COLO668 (cell line): ENCODE results near the gene SRCAP.

Experiments
- DNase-seq: peaks from one replicate; lab custom pipeline; 2025; ENCODE audit not compliant: unreplicated experiment; lab: John Stamatoyannopoulos, UW

The SRCAP gene

DNA sequence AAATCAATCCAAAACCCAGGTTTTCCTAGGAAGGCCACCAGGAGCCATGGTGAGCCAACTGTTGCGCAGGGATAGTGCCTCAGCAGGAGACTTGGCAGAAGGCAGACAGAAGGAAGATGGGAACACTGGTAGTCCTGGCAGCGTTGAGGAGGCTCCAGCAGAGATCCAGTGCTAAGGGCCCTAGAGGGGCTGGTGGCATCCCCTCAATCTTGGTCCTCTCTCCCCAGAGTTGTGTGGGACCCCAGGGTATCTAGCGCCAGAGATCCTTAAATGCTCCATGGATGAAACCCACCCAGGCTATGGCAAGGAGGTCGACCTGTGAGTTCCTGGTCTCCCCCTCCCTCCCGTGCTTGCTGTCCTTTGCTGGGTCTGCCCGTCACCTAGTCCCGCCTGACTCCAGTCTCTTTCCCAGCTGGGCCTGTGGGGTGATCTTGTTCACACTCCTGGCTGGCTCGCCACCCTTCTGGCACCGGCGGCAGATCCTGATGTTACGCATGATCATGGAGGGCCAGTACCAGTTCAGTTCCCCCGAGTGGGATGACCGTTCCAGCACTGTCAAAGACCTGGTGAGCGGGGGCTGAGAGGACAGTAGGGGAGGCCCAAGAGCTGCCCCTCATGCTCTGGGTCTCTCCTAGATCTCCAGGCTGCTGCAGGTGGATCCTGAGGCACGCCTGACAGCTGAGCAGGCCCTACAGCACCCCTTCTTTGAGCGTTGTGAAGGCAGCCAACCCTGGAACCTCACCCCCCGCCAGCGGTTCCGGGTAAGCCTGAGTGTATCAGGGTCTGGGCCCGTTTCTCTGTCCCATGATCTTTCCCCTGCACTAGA, 57.2 kb downstream of the SRCAP start:
- DNase-seq, result no peak

DNA sequence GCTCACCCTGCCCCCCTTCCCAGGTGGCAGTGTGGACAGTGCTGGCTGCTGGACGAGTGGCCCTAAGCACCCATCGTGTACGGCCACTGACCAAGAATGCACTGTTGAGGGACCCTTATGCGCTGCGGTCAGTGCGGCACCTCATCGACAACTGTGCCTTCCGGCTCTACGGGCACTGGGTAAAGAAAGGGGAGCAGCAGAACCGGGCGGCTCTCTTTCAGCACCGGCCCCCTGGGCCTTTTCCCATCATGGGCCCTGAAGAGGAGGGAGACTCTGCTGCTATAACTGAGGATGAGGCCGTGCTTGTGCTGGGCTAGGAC, 57.8 kb downstream of the SRCAP start:
- DNase-seq, result no peak

GRCh38 chr16:30757316-30757715, 58.3 kb downstream of the SRCAP start:
- DNase-seq, result no peak

DNA sequence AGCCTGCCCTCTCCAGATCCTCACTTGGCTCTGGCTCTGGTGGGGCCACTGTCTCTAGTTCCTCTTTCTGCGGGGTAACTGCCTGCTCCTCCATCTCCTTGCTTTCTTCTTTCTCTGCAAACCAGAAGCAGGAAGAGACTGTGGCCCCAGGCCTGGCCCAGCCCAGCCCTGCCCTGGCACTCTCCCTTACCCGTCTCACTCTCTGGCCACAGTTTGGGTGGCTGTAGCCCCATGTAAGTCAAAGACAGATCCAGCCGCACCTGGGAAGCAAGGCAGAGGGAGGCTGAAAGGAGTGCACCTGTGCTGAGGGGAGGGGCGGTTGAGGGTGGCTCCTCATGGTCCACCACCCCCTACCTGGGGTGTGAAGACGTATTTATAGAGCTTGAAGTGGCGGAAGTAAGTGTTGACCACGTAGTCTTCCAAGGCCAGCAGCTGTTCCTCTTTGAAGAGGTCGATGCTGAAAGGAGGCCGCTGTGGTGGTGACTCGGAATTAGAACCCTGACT, 60.1 kb downstream of the SRCAP start:
- DNase-seq, result no peak

- no peak for DNase-seq
Observed at GRCh38 chr16:30760001-30760559, 61.1 kb downstream of the SRCAP start.

DNA sequence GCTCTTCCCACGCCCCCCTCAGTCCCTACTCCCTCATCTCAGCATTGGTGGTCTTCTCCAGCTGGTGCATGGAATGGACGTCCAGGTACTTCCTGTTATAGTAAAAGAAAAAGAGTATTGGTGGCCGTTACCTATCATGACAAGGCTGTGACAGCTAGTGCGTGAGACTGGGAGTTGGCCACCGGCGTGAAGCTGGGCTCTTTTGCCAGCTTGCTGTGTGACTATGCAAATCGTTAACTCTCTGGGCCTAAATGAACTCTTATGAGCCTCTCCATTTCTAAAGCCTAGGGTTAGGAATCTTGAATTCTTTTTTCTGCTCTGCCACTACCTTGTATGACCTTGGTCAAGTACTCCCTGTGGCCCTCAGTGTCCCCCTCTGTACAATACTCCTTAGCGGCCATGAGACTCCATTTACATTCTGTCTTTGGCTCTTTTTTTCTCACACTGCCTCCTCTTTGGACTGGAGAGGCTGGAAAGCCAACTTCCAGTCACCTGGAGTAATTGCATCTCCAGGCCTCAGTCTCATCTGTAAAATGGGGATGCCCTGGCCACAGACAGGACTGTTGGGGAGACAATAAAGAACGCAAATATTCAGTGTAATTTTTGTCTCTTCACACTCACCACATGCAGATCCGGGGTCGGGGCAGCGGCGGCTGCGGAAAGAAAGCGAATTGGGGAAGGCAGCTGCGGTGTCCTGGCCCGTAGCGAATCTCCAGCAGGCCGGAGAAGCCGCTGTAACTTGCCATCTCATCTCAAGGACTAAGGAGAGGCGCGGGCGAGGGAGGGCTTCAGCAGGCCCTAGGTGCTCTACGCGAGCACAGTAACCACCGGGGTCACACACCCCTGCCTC, 61.8 kb downstream of the SRCAP start:
- no peak for DNase-seq

GRCh38 chr16:30761427-30761927, 62.5 kb downstream of the SRCAP start:
- DNase-seq, result peak; percentile 67

DNA sequence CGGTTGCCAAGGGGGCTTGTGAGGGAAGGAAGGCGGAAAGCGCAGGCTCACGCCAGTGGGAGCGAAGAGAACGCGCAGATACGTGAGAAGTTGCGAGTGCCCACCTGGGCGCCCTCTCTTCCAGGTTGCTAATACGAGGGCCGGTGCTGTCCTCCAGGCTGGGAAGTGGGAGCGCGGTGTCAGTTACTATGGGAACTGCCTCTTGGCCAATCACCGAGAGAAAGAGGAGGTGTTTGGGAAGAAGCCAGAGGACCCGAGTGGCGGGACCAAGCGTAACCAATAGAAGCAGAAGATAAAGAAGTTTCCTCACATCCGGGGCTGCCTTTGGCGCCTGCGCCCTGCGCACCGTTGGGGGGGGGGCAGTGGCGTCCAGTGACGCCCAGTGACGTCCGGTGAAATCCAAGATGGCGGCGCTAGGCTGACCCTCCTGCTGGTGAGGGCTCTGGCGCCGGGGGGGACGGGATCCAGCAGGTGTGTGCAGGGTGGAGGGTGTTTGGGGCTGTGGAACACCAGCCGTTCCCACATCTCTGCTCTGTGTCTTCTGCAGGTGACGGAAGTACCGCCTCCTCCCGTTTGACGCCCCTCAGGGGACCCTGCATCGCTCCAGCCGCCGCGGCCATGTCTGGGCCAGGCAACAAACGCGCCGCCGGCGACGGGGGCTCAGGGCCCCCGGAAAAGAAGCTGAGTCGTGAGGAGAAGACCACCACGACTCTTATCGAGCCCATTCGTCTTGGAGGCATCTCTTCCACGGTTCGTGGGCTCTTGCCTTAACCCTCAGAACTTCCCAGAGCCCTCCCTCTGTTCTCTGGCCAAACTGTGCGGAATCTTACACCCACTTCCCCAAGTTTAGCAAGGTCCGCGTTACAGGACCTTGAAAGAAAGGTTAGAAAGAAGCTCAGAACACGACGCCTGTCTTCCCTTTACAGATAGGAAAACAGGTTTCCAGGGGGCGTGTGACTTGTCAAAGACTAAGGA, 63.2 kb downstream of the SRCAP start, which contains the start of the genes CFAP119 and RNF40:
Gene CFAP119 (minus strand): TSS at position 135 of the 975 bp plus-strand sequence. CDS start 314 bp downstream, outside the sequence.
Gene RNF40 (plus strand): TSS at position 395 of the 975 bp plus-strand sequence. CDS start 224 bp downstream, at position 619.
- DNase-seq, result peak; percentile 95

GRCh38 chr16:30762991-30763725, 64.2 kb downstream of the SRCAP start:
- DNase-seq, result no peak

DNA sequence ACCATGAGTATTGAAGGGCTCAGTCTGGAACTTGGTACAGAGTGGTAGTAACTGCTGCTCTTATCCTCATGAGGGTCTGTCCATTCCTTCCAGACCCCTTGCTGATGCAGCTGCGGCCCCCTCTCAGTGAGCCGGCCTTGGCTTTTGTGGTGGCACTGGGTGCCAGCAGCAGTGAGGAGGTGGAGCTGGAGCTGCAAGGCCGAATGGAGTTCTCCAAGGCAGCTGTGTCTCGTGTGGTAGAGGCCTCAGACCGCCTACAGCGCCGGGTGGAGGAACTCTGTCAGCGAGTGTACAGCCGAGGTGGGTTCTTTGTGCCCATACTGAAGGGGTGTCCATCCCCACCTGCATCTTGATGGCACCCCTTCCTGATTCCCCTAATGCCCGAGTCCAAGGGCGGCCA, 65.1 kb downstream of the SRCAP start:
- DNase-seq, result no peak

DNA sequence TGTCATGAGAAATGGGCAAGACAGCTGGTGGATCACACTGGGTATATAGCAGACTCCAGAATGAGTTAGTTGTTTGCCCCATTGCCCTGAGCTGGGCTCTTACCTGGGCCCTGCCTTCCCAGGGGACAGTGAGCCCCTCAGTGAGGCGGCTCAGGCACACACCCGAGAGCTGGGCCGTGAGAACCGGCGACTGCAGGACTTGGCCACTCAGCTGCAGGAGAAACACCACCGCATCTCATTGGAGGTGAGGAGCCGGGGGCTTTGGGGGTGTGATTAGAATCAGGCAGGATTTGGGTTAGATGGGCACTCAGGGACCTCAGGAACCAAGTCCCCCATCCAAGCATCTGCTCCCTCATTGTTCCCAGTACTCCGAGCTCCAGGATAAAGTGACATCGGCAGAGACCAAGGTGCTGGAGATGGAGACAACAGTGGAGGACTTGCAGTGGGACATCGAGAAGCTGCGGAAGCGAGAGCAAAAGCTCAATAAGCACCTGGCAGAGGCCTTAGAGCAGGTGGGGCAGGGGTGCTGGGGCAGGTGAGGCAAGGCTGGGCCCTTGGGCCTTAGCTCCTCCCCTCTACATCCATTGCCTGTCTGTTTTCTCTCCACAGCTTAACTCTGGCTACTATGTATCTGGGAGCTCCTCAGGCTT, 66.0 kb downstream of the SRCAP start:
- no peak for DNase-seq

DNA sequence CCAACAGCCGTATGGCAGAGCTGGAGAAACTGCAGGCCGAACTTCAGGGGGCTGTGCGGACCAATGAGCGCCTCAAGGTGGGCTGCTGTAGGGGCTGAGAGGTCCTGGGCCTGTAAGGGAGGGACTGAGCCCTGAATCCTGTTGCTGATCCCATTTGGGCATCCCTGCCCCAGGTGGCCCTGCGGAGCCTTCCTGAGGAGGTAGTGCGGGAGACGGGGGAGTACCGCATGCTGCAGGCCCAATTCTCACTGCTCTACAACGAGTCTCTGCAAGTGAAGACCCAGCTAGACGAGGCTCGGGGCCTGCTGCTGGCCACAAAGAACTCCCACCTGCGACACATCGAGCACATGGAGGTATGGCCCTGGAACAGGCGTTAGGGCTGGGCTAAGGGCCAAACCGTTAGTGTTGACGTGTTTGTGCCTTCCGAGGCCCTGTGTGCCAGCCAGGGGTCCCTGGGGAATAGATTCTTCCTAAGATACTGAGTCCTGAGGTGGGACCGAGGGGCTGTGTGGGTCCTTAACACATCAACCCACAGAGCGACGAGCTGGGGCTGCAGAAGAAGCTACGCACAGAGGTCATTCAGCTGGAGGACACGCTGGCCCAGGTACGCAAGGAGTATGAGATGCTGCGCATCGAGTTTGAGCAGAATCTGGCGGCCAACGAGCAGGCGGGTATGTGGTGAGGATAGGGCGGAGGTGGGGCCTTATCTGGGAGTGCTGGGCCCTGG, 67.4 kb downstream of the SRCAP start:
- no peak for DNase-seq

DNA sequence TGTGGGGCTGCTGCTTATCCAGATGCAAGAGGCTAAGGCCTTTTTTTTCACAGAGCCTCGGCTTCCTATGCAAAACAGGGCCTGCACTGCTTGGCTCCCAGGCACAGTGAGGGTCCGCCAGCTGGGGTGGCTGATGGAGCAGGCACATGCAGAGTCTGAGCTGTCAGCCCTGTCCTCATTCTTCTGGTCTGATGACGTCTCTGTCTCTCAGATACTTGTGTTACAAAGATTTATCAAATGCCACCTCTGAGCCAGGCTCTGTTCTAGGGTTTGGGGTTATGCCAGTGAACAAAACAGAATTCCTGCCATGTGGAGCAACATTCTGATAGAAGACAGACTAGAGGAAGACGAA, 67.9 kb downstream of the SRCAP start:
- no peak for DNase-seq

DNA sequence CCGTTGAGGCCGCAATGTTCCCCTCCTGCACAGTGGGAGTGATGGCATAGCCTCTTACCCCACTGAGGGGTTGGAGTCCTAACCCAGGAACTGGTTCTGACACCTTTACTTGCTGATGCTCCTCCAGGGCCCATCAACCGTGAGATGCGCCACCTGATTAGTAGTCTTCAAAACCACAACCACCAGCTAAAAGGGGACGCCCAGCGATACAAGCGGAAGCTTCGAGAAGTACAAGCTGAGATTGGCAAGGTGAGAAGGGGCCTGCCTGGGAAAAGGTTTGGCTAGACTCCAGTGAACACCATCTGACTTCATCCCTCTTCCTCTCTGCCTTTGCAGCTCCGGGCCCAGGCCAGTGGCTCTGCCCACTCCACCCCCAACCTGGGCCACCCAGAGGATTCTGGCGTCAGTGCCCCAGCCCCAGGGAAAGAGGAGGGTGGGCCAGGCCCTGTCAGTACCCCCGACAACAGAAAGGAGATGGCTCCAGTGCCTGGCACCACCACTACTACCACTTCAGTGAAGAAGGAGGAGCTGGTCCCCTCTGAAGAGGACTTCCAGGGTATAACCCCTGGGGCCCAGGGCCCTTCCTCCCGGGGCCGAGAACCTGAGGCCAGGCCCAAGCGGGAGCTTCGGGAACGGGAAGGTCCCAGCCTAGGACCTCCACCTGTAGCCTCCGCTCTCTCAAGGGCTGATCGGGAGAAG, 68.9 kb downstream of the SRCAP start:
- DNase-seq, result no peak

DNA sequence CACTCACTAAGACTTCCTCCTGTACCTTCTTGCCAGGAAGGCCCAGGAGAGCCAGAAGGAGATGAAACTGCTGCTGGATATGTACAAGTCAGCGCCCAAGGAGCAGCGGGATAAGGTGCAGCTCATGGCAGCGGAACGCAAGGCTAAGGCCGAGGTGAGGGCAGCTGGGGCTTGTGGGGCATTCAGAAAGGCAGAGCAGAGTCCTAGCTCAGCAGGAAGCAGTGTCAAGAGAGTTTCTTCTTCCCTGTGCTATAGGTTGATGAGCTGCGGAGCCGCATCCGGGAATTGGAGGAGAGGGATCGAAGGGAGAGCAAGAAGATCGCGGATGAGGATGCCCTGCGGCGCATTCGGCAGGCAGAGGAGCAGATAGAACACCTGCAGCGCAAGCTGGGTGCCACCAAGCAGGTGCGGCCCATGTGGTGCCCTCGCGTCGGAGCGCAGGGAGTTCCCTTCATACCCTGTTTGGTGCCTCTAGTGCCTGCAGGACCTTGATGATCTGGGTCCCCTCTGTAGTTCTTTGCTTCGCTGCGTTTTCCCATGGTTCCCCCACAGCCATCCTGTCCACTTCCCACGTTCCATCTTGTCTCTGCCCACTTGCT, 69.7 kb downstream of the SRCAP start:
- DNase-seq, result no peak

DNA sequence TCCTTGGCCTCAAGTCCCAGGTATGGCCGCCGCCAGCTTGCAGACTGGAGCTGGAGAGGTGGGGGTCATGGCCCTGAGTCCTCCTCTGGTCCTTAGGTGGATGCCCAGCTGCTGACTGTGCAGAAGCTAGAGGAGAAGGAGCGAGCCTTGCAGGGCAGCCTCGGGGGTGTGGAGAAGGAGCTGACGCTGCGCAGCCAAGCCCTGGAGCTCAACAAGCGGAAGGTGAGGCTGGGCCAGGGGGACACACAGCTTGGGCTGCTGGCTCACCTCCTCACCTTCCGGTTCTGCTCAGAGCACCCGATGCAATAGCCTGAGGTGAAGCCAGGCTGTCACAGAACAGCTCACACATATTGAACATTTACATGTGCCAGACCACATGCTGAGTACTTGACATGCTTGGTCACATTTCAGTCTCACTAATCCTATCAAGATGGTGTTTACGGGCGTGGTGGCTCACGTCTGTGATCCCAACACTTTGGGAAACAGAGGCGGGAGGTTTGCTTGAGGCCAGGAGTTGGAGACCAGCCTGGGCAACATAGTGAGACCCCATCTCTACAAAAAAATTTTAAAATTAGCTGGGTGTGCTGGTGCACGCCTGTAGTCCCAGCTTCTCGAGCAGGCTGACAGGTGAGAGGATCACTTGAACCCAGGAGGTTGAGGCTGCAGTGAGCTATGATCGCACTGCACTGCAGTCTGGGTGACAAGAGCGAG, 70.6 kb downstream of the SRCAP start:
- DNase-seq, result no peak

DNA sequence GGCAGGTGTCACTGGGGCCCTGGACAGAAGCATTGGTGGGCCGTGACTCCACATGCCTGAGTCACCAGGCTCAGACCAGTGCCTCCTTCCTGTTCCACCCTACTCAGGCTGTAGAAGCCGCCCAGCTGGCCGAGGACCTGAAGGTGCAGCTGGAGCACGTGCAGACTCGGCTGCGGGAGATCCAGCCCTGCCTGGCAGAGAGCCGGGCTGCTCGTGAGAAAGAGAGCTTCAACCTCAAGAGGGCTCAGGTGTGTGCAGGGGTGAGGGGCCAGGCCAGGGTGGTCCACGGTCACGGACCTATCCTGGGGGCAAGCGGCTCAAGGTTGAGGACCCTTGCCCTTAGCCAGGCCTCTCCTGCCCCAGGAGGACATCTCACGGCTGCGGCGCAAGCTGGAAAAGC, 72.8 kb downstream of the SRCAP start:
- no peak for DNase-seq
